ENCODE measurements around the gene AOPEP.
"Not testable (repeated sequence)": the region's sequence is repeated elsewhere in the genome, so short reads cannot be mapped to it uniquely, and the experiment has no call there.

The AOPEP gene

DNA sequence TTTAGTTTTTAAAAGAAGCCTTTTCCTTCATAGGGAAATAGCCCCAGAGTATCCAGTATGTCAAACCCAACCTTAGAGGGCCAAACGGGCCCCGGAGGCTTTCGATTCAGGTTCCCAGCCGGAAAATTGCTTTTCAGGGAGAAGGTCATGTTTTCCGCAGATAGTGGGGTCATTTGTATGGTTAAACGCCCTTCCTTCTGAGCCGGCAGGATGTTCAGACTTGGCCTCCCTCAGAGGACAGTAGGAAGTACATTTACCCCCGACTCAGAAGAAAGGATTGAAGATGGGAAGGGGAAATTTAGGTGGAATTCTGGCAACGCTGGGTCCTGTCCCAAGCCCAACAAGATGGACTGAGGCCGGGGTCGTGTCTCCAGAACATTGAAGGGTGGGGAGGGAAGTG lies 195.2 kb downstream of the AOPEP start:
- no peak for DNase-seq

DNA sequence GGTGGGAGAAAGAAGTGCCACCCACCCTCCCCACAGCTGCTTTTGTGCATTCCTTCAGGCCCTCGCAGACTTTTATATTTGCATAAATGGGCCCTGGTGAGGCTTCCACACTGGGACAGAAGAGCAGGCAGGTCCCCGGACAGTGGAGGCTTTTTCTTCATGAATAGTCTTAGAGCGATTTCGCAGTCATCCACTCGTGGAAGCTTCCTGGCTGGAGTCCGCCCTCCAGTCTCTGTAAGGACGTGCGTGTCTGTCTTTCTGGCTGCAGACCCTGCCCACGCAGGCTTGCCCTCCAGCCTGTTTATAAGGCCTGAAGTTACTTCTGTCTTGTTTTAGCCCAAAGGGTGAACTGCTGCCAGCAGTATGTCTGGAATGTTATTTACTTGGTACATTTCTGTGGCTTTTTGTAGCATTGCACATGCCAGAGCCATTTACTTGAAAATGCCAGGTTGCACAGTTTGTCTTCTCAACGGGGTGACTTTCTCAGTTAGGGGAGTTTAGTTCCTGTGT lies 195.7 kb downstream of the AOPEP start:
- DNase-seq, result no peak

DNA sequence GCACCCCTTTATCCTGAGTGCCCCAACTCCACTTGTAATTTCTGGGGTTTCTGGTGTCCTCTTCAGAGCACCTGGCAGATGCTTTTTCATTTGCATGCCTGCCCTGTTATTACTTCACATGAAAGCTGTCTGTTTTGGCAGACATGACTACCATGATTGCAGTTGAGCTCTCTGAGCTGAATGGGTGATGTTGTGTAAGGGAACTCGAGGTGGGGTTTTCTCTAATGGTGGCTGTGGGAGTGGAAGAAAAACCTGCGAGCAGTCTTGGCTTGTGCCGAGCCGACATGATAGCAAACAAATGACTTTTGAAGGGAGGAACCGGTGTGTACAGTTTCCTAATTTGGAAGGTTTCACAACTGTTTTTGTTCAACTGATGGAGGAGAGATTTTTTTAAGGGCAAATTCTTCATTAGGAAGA lies 196.2 kb downstream of the AOPEP start:
- DNase-seq, result no peak

DNA sequence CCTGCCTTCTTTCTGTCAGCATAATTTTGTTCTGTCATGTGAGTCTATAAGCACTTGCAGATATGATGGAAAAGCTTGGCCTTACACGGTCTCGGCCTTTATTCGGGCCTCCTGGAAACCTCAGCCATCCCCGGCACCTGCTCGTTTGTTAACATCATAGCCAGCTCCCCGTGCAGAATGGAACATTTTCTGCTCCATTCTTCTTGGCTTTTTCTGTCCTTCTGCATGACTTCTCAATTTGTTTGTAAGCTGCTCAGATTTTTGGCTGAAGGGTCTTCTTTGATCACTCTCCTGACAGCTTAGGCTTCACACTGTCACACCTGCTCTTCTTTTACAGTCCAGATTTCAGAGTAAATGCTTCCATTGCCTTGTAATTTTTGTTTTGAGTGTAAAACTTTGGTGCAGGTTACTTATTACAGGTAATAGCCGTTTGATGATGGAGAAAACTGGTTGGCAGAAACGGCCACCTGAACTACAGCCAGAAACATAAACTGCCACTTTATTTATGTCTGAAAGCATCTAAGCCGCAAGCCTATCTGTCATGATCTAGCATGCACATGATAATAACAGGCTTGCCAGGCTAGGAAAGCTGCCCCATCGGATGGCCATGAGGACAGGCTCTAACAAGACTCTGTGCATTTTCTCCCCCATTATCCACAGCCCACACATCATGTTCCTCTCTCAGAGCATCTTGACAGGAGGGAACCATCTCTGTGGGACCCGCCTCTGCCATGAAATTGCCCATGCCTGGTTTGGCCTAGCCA lies 197.0 kb downstream of the AOPEP start:
- DNase-seq, result no peak

DNA sequence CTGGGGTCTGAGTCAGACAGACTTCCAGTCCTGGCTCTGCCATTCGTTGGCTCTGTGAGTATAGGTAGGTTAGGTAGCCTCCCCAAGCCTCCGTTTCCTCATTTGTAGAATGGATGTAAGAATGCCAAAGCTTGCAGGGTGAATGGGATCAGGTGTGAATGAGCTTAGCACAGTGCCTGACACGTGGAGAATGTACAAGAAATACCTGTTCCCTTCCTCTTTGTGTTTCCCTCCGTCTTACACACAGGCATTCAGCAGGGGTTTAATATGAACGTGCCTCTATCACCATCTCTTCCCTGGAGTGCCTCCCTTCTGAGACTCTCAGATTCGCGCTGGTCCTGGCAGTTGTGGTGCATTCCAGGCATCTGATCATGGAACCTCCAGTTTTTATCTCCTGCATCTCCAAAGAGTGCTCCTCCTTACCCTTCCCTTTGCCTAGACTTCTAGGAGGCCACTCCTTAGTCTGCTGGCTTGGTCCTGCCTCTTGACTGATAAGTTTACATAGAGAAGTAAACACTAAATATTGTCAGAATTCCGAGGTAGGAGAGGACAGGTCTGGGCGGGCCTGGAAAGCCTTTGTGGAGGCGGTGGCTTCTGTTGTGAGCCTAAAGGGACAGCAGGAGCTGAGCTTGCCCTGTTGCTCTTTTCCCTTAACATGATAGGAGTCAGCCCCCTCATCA lies 199.4 kb downstream of the AOPEP start:
- no peak for DNase-seq

DNA sequence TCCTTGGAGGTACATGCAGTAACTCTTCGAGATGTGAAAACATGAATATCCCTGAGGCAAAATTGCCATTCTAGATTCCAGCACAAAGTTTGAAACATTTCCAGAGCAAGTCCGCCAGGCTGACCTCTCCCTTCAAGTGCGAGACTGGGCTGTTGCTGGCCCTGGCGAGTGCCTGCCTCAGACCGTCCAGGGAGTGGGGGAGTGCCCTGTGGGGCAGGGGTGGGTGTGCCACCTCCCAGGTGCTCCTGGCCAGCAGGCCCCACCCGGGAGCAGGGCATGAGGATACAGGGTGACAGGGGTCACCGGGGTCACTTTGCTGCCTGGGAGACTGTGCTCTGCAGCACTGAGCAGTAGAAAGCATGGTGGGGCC lies 199.9 kb downstream of the AOPEP start:
- no peak for DNase-seq

DNA sequence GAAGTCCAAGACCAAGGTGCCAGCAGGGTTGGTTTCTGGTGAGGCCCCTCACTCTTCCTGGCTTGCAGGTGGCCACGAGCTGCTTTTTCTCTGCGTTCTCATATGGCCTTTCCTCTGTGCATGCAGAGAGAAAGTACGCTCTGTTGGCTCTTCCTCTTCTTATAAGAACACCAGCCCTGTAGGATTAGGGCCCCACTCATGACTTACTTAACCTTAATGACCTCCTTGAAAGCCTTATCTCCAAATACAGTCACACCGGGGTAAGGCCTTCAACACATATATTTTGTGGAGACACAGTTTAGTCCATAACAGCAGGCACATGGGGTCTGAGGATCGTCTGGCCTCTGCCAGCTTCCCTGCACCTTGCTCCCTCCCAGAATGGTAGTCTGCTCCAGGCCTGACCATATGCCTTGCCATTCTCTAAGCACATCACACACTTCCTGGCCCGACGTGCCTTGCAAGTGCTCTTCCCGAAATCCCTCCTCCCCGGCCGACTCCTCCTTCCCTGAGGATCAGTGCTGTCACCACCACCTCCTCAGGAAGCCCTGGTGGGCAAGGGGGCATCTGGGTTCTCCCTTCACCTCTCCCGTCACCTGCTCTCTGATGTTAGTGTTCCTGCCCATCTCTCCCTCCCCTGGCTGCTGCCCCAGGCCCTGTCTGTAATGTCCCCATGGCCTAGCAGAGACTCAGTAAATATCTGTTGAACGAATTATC lies 200.7 kb downstream of the AOPEP start:
- no peak for DNase-seq

DNA sequence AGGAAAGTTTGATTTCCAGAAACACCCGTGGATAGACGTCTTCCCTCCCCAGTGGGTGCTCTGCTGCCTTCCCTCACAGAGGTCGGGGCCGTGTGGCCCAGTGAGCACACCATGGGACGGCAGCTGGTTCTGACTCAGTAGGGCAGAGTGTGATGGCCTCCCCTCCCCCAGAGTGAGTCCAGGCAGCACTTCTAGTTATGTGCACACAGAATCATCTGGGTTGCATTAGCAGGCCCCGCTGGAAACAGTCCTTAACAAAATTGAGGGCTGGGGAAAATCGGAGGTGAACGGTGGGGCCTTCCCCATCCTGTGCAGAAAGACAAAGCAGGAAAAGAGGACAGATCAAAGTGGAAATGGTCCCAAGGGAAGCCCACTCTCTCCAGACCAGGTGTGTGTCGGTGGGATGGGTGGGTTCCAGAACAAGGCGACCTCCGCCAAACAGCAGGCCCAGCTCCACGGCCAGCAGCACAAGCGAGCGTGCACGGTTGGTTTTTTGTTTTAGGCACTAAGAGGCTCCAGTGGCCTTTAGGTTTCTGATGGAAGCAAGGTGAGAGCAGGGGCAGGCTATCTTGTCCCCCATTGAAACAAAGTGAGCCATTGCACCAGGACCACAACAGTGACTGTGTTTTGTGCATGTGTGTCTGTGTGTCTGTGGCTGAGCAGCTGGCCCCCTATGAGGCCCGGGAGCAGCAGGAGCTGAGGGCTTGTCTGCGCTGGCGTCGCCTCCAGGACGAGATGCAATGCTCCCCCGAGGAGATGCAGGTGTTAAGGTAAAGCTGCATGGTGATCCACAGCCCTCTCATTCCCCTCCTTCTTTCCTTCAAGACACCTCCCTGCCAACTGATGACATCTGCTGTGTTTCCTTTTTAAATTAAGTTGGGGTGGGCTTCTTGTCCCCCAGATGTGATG lies 201.5 kb downstream of the AOPEP start:
- no peak for DNase-seq

DNA sequence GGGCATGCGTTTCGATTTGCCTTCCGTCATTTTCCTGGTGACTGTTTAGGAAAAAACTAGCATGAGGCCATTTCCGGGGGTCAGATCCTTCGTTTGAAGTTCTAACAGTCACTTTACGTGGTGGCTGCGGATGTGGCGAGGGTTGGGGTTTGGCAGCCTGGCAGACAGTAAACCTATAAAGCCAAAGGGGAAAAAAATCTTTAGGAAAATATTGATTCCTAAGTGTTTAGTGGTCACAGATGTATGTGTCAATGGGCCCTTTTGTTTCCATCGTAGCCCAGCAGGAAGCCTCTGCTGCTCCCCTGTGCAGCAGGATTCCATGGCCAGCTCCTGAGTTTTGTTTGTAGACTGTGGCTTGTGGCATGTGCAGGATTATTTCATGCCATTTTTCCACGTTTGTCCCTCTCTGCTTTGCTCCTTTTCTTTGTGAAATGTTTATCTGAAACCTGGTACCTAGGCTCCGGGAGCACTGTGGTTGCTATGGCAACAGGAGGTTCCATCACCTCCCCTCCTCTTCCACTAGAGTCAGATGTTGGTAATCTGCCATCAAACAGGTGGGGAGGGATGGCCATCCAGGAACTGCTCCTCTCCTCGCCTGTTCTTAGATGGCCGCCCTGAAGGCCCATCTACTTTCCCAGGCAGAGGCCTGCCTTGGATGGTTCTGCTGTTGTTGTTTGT lies 202.3 kb downstream of the AOPEP start:
- no peak for DNase-seq

DNA sequence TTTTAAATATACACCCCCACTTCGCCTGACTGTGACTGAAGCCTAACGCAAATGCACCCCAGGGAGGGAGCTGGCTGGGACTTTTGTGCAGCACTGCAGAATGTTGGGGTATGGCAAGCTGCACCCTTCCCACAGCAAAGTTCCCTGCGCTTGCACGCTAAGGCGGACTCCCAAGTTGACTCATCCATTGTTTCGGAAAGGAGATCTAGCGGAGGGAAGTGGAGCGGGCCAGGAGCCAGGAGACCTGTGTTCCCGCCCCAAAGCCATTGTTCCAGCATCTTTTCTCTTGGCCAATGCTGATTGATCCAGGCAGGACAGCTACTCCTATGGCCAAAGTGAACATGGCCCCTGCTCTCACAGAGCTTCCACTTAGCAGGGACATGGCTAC lies 202.9 kb downstream of the AOPEP start:
- no peak for DNase-seq

DNA sequence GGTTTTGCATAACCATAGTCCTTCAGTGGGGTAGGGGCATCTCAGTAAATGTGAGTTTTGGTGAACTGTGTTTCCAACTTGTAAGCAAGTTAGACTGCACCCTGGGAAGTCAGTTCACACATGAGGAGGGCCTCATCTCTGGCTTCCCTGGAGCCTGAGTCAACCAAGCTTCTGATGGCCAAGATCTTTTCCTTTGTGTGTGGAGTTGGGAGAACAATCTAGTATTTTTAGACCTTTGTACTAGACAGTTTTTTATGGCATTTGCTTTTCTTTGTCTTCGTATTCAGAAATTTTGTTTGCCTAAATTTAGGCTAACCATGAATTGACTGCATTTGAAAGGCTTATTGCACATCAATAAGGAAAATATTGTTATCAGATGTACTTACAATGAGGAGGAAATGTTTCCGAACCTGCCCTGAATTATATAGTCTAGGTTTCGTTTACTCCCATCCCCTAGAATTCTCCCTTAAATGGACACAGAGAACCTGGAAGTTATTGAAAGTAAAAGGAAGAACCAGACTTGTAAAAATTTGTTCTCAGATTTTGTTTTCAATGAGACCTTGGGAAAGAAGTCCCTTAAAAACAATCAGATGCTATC lies 204.6 kb downstream of the AOPEP start:
- no peak for DNase-seq

DNA sequence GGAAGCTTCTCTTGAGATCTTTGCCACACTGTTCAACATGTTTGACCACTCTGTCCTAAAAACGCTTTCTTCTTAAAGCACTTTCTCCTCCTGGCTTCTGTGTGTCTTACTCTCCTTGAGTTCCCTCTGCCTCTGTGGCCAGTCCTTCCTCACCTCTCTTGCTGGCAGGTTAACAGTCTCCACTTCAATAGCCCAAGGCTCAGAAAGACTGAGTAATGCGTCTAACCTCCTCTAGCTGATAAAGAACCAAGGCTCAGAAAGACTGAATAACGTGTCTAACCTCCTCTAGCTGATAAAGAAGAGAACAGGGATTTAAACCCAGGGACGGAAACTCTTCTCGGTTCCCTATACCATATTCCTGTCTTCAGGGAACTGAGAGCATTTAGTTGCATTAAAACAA lies 205.2 kb downstream of the AOPEP start:
- DNase-seq, result no peak

DNA sequence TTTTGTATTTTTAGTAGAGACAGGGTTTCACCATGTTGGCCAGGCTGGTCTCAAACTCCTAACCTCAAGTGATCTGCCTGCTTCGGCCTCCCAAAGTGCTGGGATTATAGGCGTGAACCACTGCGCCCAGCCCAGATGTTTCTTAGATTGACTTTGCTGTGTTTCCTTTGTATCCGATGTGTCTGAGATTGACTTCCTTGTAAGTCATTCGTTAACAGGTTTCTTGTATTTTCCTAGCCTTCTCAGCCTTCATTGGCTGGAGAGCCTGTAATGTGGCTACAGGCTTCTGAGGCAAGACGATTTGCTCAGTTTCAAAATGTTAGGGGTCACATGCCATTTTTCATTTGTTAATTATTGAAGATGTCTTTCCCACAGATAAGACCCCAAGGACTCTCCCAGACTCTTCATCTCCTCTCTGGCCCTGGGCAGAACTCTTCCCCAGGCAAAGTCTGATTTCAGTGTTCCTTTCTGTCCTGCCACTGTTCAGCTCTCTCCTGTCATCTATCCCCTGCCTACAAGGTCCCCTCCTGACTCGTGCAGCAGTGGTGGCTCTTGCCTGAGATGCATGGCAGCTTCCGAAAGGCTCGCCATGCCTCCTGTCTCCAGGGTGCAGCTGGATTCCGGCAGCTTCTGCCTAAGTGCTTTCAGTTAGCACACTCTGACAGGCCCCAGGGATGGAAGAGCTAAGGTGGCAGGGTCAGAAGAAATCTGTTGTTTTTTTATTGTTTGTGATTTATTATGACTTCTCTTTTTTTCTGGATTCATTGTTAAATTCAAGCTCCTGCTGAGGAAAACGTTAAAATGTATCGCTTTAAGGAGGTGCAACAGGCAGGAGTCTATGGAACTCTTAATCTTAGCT lies 206.4 kb downstream of the AOPEP start:
- no peak for DNase-seq

DNA sequence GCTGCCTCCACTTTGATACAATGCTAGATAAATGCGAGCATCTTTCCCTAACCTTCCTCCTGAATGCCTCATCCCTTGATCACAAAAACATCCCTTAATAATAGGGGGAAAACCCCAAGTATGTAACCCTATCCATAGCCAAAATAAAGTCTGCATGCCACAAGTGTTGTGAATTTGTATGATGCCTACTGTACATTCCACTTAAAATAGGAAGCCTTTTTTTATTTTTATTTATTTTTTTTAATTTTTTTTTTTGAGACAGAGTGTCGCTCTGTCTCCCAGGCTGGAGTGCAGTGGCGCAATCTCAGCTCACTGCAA lies 207.0 kb downstream of the AOPEP start:
- DNase-seq, result no peak

DNA sequence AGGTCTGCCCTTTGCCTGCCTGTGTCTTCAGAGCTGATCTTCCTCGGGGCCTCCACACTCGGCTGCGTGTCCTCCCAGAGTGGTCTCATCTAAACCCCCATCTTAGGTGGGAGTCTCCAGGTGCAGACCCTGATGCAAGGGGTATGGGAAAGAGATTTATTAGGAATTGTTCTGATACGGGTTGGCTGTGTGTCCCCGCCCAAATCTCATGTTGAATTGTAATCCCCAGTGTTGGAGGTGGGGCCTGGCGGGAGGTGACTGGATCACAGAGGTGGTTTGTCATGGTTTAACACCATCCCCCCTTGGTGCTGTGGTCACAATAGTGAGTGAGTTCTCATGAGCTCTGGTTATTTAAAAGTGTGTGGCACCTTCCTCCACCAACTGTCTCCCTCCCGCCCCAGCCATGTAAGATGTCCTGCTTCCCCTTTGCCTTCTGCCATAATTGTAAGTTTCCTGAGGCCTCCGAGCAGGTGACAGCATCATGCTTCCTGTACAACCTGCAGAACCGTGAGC lies 208.4 kb downstream of the AOPEP start:
- no peak for DNase-seq

DNA sequence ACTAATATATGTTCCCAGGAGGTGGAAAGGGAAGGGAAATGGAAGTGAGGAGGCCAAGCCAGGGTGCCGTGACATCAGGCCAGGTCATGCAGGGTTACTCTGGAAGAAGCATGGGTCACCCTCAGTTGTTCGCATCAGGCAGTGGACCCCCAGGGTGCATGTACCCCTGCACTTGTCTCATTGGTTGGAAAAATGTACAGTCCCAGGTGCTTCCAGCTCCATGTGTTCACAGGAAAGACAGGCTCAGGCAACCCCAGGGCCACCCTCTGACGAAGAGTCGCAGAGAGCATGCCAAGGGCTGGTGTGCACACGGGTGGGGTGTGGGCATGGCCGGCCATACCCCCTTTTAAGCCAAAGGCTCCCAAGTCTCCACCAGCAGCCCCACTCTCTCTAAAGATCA lies 208.9 kb downstream of the AOPEP start:
- no peak for DNase-seq

DNA sequence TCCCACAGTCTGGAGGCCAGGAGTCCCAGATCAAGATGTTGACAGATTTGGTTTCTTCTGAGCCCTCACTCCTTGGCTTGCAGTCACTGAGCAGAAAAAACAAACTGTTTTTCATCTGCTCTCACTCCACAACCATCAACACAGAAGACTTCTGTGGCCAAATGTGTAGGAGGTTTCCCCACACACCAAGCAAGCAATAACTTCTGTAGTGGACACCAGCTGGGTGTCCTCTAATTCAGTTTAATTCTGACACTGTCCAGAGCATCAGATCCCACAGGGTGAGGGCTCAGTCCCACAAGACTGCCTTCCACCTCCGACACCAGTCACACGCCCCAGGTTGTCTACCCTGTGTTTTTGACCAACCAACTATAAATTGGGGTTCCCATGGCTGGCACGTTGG lies 209.9 kb downstream of the AOPEP start:
- DNase-seq, result no peak

DNA sequence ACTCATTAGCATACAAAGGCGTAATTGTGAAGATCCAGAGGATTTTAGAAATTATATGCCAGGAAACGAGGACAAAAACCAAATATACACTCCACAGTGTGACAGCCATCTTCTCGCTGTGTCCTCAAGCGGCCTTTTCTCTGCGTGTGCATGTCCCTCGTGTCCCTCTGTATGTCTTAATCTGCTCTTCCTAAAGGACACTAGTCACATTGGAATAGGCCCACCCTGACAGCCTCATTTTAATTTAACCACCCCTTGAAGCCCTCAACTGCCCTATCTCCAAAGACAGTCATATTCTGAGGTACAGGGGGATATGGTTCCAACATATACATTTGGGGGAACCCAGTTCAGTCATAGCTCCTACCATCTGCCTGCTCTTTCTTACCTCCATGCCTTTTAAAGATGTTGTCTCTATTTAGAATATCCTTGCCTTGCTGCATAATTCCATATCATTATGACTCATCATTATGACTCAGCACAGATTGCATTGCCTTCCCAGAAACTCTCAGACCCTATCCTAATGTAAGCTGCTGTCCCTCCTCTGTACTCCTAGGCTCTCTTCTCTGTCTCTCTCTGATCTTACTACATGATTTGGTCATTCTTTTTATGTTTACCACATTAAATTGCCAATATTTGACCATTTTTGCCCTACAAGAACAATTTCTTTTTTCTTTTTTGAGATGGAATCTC lies 210.9 kb downstream of the AOPEP start:
- no peak for DNase-seq

DNA sequence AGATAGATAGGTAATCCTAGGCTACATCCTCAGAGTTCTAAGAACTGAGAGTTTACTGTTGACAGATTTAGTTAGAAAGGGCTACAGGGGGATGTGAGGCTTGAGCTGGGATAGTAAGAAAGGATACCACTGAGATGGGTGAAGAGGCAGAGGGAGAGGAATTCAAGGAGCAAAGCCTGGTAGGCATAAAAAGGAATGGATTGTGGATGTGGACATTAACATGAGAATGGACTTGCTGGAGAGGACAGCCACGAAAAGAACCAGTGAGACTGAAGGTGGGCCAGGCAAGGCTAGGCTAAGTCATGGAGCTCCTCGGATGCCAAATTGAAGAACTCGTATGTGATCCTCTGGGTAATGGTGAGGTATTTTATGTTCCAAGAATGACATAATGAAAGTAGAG lies 211.9 kb downstream of the AOPEP start:
- no peak for DNase-seq

DNA sequence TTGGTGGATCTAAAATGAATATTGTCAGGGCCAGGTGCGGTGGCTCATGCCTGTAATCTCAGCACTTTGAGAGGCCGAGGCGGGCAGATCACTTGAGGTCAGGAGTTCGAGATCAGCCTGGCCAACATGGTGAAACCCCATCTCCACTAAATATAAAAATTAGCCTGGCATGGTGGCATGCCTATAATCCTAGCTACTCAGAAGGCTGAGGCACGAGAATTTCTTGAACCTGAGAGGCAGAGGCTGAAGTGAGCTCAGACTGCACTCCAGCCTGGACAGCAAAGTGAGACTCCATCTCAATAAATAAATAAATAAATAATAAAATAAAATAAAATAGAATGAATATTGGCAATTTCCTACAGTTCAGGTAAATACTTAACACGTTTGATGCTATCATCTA lies 213.8 kb downstream of the AOPEP start:
- DNase-seq, result not testable (repeated sequence)
